Measurements from ENCODE around the gene PDZRN4.
A peak's percentile ranks its signal among the peaks of the same experiment; 100 is the strongest.
"Not testable (repeated sequence)": the region's sequence is repeated elsewhere in the genome, so short reads cannot be mapped to it uniquely, and the experiment has no call there.

The PDZRN4 gene

GRCh38 chr12:41230756-41231155 lies 42.6 kb downstream of the PDZRN4 start:
- FAIRE-seq: no peak
- DNase-seq (ENCODE audit: insufficient read length, low spot score): no peak
- no peak for TF ChIP-seq POLR2A (IDR thresholded peaks at IDR 0.05; ENCODE audit: low read depth, low read length)

- DNase-seq (ENCODE audit: insufficient read length, low spot score) (no peak), FAIRE-seq (no peak)
- no peak for TF ChIP-seq POLR2A (IDR thresholded peaks at IDR 0.05; ENCODE audit: low read depth, low read length)
Measured at GRCh38 chr12:41234692-41235091, 46.6 kb downstream of the PDZRN4 start.

GRCh38 chr12:41242603-41243002 lies 54.5 kb downstream of the PDZRN4 start:
- FAIRE-seq (no peak), DNase-seq (ENCODE audit: insufficient read length, low spot score) (no peak)
- TF ChIP-seq POLR2A (IDR thresholded peaks at IDR 0.05; ENCODE audit: low read depth, low read length): no peak

GRCh38 chr12:41248391-41248790 lies 60.3 kb downstream of the PDZRN4 start:
- TF ChIP-seq POLR2A (IDR thresholded peaks at IDR 0.05; ENCODE audit: low read depth, low read length): no peak

GRCh38 chr12:41250748-41251147 lies 62.6 kb downstream of the PDZRN4 start:
- TF ChIP-seq POLR2A (IDR thresholded peaks at IDR 0.05; ENCODE audit: low read depth, low read length): no peak
- FAIRE-seq (no peak), DNase-seq (ENCODE audit: insufficient read length, low spot score) (no peak)

More at GRCh38 chr12:41248391-41248790, 60.3 kb downstream of the PDZRN4 start:
- FAIRE-seq (no peak), DNase-seq (ENCODE audit: insufficient read length, low spot score) (no peak)

GRCh38 chr12:41254004-41254914 lies 66.1 kb downstream of the PDZRN4 start:
- DNase-seq (ENCODE audit: insufficient read length, low spot score) (no peak), FAIRE-seq (no peak)
- no peak for TF ChIP-seq POLR2A (IDR thresholded peaks at IDR 0.05; ENCODE audit: low read depth, low read length)

- not testable (repeated sequence) for DNase-seq (ENCODE audit: insufficient read length, low spot score); FAIRE-seq
Measured at GRCh38 chr12:41263196-41263595, 75.1 kb downstream of the PDZRN4 start.

GRCh38 chr12:41264281-41264680 lies 76.2 kb downstream of the PDZRN4 start:
- no peak for FAIRE-seq
- TF ChIP-seq POLR2A (IDR thresholded peaks at IDR 0.05; ENCODE audit: low read depth, low read length): no peak
- no peak for DNase-seq (ENCODE audit: insufficient read length, low spot score)

- TF ChIP-seq POLR2A (IDR thresholded peaks at IDR 0.05; ENCODE audit: low read depth, low read length): no peak
- DNase-seq (ENCODE audit: insufficient read length, low spot score): no peak
- FAIRE-seq: no peak
Measured at GRCh38 chr12:41269056-41269455, 80.9 kb downstream of the PDZRN4 start.

- no peak for DNase-seq (ENCODE audit: insufficient read length, low spot score)
- TF ChIP-seq POLR2A (IDR thresholded peaks at IDR 0.05; ENCODE audit: low read depth, low read length): no peak
- no peak for FAIRE-seq
Measured at GRCh38 chr12:41271489-41271888, 83.4 kb downstream of the PDZRN4 start.

GRCh38 chr12:41274643-41275042 lies 86.5 kb downstream of the PDZRN4 start:
- no peak for DNase-seq (ENCODE audit: insufficient read length, low spot score)
- TF ChIP-seq POLR2A (IDR thresholded peaks at IDR 0.05; ENCODE audit: low read depth, low read length): no peak
- FAIRE-seq: no peak

- FAIRE-seq: peak; percentile 36
Measured at GRCh38 chr12:41277100-41277945, 89.2 kb downstream of the PDZRN4 start.

GRCh38 chr12:41277946-41278267 lies 89.8 kb downstream of the PDZRN4 start:
- FAIRE-seq (no peak), DNase-seq (ENCODE audit: insufficient read length, low spot score) (no peak)
- no peak for TF ChIP-seq POLR2A (IDR thresholded peaks at IDR 0.05; ENCODE audit: low read depth, low read length)

More at GRCh38 chr12:41277100-41277945, 89.2 kb downstream of the PDZRN4 start:
- no peak for TF ChIP-seq POLR2A (IDR thresholded peaks at IDR 0.05; ENCODE audit: low read depth, low read length)
- no peak for DNase-seq (ENCODE audit: insufficient read length, low spot score)

GRCh38 chr12:41280341-41281095 lies 92.4 kb downstream of the PDZRN4 start:
- not testable (repeated sequence) for FAIRE-seq; DNase-seq (ENCODE audit: insufficient read length, low spot score)

- DNase-seq (ENCODE audit: insufficient read length, low spot score): not testable (repeated sequence)
Measured at GRCh38 chr12:41285470-41285869, 97.3 kb downstream of the PDZRN4 start.

More at GRCh38 chr12:41285470-41285869, 97.3 kb downstream of the PDZRN4 start:
- not testable (repeated sequence) for FAIRE-seq
